K562 (cell line): ENCODE data around the gene ERICH2. TPM values are rescaled to one million over a fixed set of nuclear protein-coding genes. Genes with fewer than 3 reads are reported as not detected.

Experiments used
- ATF3 ChIP-seq, 2 experiments: fragments of 450-650 bp in 1 of 2; sonication (generic) in 1 of 2; formaldehyde crosslinking in 1 of 2; IDR thresholded peaks in 1 of 2; conservative IDR thresholded peaks in 1 of 2; 2 replicates each; pipeline versions ENCODE4 v1.6.1 to v1.8.1; 2016 to 2023; ENCODE audit warnings: mild to moderate bottlenecking in 2 of 2, moderate library complexity in 2 of 2, inconsistent platforms in 1 of 2, missing genetic modification reagents in 1 of 2
- BRF1 ChIP-seq: IDR thresholded peaks from 3 replicates; pipeline ENCODE4 v1.6.1; 2011; ENCODE audit warnings: borderline replicate concordance, mild to moderate bottlenecking; ENCODE audit not compliant: insufficient read length; ENCODE audit errors: extremely low read depth
- CTCFL ChIP-seq: IDR thresholded peaks from 2 replicates; pipeline ENCODE4 v1.6.1; 2011; ENCODE audit warnings: borderline replicate concordance, low read depth, mild to moderate bottlenecking, moderate library complexity, low read length; ENCODE audit not compliant: insufficient read depth, poor library complexity, severe bottlenecking
- CXXC5 ChIP-seq: fragments of 250-450 bp; sonication (Bioruptor Pico); IDR thresholded peaks from 2 replicates; pipeline ENCODE4 v1.8.0; 2022; ENCODE audit warnings: inconsistent platforms, mild to moderate bottlenecking, moderate library complexity
- ERF ChIP-seq: fragments of 450-650 bp; formaldehyde crosslinking; IDR thresholded peaks from 2 replicates; pipeline ENCODE4 v1.4.0; 2020; ENCODE audit warnings: mild to moderate bottlenecking, mixed read lengths
- GTF2F1 ChIP-seq: IDR thresholded peaks from 2 replicates; pipeline ENCODE4 v1.6.1; 2011; ENCODE audit warnings: low read depth, low read length, improper control_type of control experiment
- HOMEZ ChIP-seq: fragments of 250-450 bp; sonication (Bioruptor Pico); IDR thresholded peaks from 2 replicates; pipeline ENCODE4 v1.4.0; 2020; ENCODE audit warnings: mild to moderate bottlenecking, moderate library complexity
- ID3 ChIP-seq, 2 experiments: fragments of 250-450 bp in 1 of 2; fragments of 450-650 bp in 1 of 2; sonication (Bioruptor Pico) in 1 of 2; IDR thresholded peaks; 2 replicates each; pipeline versions ENCODE4 v1.6.1 to v1.8.0; 2016 to 2021; ENCODE audit warnings: mild to moderate bottlenecking in 2 of 2, moderate library complexity in 2 of 2, missing compliant biosample characterization in 1 of 2, missing genetic modification characterization in 1 of 2
- MECOM ChIP-seq: fragments of 250-450 bp; sonication (Bioruptor Pico); IDR thresholded peaks from 2 replicates; pipeline ENCODE4 v1.8.0; 2022; ENCODE audit warnings: inconsistent platforms
- MEIS2 ChIP-seq: fragments of 450-650 bp; IDR thresholded peaks from 2 replicates; pipeline ENCODE4 v1.6.1; 2014; ENCODE audit warnings: mild to moderate bottlenecking; ENCODE audit not compliant: partially characterized antibody
- NCOA4 ChIP-seq: fragments of 450-650 bp; IDR thresholded peaks from 2 replicates; pipeline ENCODE4 v1.6.1; 2018; ENCODE audit warnings: mild to moderate bottlenecking; ENCODE audit not compliant: partially characterized antibody
- RNF2 ChIP-seq: sonication (generic); IDR thresholded peaks from 2 replicates; pipeline ENCODE4 v1.6.1; 2016
- SAP30 ChIP-seq: fragments of 200-600 bp; sonication (generic); IDR thresholded peaks from 2 replicates; pipeline ENCODE4 v1.6.1; 2012; ENCODE audit warnings: borderline replicate concordance, low read depth, mild to moderate bottlenecking, moderate library complexity, low read length, control low read depth, inconsistent platforms; ENCODE audit not compliant: insufficient read depth, poor library complexity, severe bottlenecking
- SNIP1 ChIP-seq: fragments of 450-650 bp; IDR thresholded peaks from 2 replicates; pipeline ENCODE4 v1.7.1; 2017; ENCODE audit warnings: low read depth, mild to moderate bottlenecking
- SRSF1 ChIP-seq: fragments of 200-400 bp; formaldehyde crosslinking; IDR thresholded peaks from 2 replicates; pipeline ENCODE4 v1.6.1; 2017; ENCODE audit warnings: mild to moderate bottlenecking, low read depth, low read length, moderate library complexity
- TSC22D4 ChIP-seq: fragments of 450-650 bp; IDR thresholded peaks from 2 replicates; pipeline ENCODE4 v1.6.1; 2016; ENCODE audit warnings: missing genetic modification characterization, missing biosample characterization, control low read depth
- ZFP1 ChIP-seq: fragments of 450-650 bp; formaldehyde crosslinking; IDR thresholded peaks from 2 replicates; pipeline ENCODE4 v1.4.0; 2020; ENCODE audit warnings: mild to moderate bottlenecking, mixed read lengths
- ZNF518B ChIP-seq: fragments of 250-450 bp; sonication (Bioruptor Pico); IDR thresholded peaks from 2 replicates; pipeline ENCODE4 v1.5.0; 2021; ENCODE audit warnings: mild to moderate bottlenecking, moderate library complexity
- polyA plus RNA-seq, 8 experiments: library from polyadenylated mRNA; depleted of rRNA in 4 of 8; stranded (reverse) in 5 of 8; unstranded in 3 of 8; fragments of >200 nt; fragmentation: Nextera tagmentation in 2 of 8; fragmentation: Illumina TruSeq in 1 of 8; extraction: Ambion mirVana in 2 of 8; extraction: Trizol in 1 of 8; gene quantifications; 2 replicates each; pipeline versions ENCODE4 v1.2.1 to v1.2.3, GENCODE V29; 2011 to 2014; ENCODE audit warnings: inconsistent platforms in 1 of 8, missing spikeins in 1 of 8
- total RNA-seq, 7 experiments: library from RNA; depleted of rRNA in 6 of 7; stranded (reverse); fragments of >200 nt in 6 of 7; fragmentation: Illumina TruSeq in 2 of 7; extraction: Trizol in 2 of 7; gene quantifications; 2 replicates each; pipeline versions ENCODE4 v1.2.1 to v1.2.3, GENCODE V29; 2011 to 2021; ENCODE audit warnings: low replicate concordance in 1 of 7

The ERICH2 gene
- total and polyA plus RNA-seq, 9 of the 15 experiments (the other 6 are each of a cell fraction or from before 2014, with no cell fraction given), result 0.85 to 2.4 (median 1.6) TPM

GRCh38 chr2:170816504-170817092 is 46.4 kb downstream of the ERICH2 start, which contains the start of gene GAD1 (continued):
- TF ChIP-seq CTCFL (no peak), SRSF1 (no peak), MECOM (CRISPR knock-in tag) (no peak), MEIS2 (no peak), ERF (no peak), GTF2F1 (no peak), NCOA4 (no peak), HOMEZ (CRISPR knock-in tag) (no peak), RNF2 (peak; percentile 12; the same call in 1 of the 2 replicates), ZFP1 (CRISPR knock-in tag) (no peak), BRF1 (no peak), TSC22D4 (tag) (no peak), SNIP1 (no peak), SAP30 (no peak), ATF3 (IDR thresholded peaks at IDR 0.05) (no peak), ATF3 (CRISPR knock-in tag; conservative IDR thresholded peaks at IDR 0.05) (no peak), ZNF518B (CRISPR knock-in tag) (no peak), ID3 (CRISPR knock-in tag; IDR thresholded peaks at IDR 0.05) (no peak), ID3 (tag; IDR thresholded peaks at IDR 0.05) (no peak), CXXC5 (CRISPR knock-in tag) (peak; percentile 79)
